NCI-H128 (cell line): Measurements from ENCODE around the gene APOC4.

Source experiments
- DNase-seq: peaks from one replicate; lab custom pipeline; 2025; ENCODE audit not compliant: unreplicated experiment; lab: John Stamatoyannopoulos, UW

The APOC4 gene

DNA sequence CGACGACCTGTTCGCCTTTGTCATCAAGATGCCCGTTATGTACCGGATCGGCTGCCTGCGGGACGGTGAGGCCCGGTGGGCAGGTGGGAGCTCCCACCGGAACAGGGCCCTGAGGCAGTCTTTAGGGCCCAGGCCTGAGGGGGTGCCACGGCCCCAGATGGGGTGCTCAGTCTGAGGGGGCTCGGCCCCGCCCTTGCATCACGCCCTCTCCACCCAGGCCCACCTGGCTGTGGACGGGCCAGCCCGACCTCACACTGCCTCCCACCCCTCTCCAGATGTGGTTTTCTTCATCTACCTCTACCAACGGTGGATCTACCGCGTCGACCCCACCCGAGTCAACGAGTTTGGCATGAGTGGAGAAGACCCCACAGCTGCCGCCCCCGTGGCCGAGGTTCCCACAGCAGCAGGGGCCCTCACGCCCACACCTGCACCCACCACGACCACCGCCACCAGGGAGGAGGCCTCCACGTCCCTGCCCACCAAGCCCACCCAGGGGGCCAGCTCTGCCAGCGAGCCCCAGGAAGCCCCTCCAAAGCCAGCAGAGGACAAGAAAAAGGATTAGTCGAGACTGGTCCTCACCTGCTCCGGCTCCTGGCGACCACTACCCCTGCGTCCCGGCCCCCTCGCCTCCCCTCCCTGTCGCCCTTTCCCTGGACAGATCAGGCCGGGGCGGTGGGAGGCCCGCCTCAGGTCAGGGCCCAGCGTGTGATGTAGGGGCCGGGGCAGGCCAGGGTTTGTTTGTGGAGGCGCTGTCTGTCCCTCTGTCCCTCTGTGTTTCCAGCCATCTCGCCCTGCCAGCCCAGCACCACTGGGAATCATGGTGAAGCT lies 50.5 kb downstream of the APOC4 start:
- DNase-seq, result no peak

DNA sequence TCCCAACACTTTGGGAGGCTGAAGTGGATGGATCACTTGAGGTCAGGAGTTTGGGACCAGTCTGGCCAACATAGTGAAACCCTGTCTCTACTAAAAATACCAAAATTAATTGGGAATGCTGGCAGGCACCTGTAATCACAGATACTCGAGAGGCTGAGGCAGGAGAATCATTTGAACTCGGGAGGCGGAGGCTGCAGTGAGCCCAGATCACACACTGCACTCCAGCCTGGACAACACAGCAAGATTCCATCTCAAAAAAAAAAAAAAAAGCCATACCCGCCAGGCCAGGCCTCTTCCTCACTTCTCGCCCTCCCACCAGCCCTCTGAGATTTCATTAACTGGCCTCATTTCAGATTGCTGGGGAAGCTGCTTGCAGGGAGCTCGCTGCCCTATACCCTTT lies 51.5 kb downstream of the APOC4 start:
- DNase-seq, result no peak

DNA sequence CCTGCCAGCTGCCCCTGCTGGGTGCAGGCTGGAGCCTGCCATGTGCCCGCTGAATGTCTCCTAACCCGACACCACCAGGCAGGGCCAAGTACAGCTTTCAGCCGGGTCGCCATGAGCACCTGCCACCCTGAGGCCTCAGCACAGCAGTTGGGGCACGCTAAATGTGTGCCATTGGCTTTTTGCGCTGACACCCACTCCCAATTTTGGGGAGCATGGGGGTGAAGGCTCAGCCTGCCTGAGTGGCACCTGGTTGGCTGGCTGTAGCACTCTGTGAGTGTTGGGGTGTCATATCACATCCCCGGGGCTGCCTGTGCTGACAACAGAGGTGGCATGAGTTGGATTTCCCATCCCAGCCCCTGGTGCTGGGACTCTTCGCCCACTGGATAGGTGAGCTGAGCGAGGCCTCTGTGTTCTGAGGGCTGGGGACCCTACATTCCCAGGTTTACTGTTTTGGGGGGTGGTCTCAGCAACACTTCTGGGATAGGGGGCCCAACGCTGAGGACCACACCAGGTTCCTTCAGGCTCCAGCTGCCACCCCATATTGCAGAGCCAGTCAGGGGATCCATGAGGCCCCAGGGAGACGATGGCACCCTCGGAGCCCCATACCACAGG lies 52.0 kb downstream of the APOC4 start:
- DNase-seq, result no peak
